Stimulated activated CD4-positive, alpha-beta T cell treated with anti-CD3 and anti-CD28 coated beads, TNF-alpha, amount 100 ng/mL, for 24 hours (primary cell): ENCODE results near the gene MIF.
"Not testable (repeated sequence)": the region's sequence is repeated elsewhere in the genome, so short reads cannot be mapped to it uniquely, and the experiment has no call there.

Source experiments
- DNase-seq, 3 experiments: peaks; one replicate each; pipeline ENCODE4 v3.0.0-alpha.2; 2020; ENCODE audit warnings: low read depth in 3 of 3

Gene MIF

DNA sequence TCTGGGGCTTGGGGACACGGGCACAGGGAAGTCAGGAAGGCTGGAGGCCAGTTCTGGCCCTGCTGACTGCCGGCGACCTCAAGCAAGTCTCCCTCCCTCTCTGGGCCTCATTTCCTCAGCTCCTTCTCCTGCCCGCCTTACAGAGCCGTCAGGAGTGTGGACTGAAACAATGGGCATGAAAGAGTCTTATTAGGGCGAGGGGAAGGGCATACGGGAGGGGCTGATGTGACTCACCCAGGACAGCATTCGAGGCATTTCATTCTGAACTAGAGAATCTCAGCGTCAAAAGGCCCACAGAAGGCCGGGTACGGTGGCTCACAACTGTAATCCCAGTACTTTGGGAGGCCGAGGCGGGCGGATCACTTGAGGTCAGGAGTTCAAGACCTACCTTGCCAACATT is 46.0 kb downstream of the MIF start:
- DNase-seq = not testable (repeated sequence)
